HepG2 (cell line): ENCODE measurements around the gene POLR3E.

Experiments
- CTCF ChIP-seq: sonication (generic); formaldehyde crosslinking; IDR thresholded peaks from 2 replicates; pipeline ENCODE4 v1.5.0; 2020; ENCODE audit warnings: mild to moderate bottlenecking, missing genetic modification reagents, moderate library complexity
- RAD21 ChIP-seq: fragments of 450-650 bp; formaldehyde crosslinking; IDR thresholded peaks from 2 replicates; pipeline ENCODE4 v1.5.0; 2020; ENCODE audit warnings: mild to moderate bottlenecking
- ZNF737 ChIP-seq: sonication (generic); formaldehyde crosslinking; IDR thresholded peaks from 2 replicates; pipeline ENCODE4 v1.5.0; 2020; ENCODE audit warnings: missing genetic modification reagents, mild to moderate bottlenecking, borderline replicate concordance

- TF ChIP-seq RAD21 (CRISPR knock-in tag) (no peak), CTCF (CRISPR knock-in tag) (no peak), ZNF737 (CRISPR knock-in tag) (no peak)
These were observed 9.6 kb downstream of the POLR3E start for GRCh38 chr16:22306788-22307187.
